ENCODE results near the gene AMZ2.

- no peak for TF ChIP-seq CTCF (IDR thresholded peaks at IDR 0.05)
- no peak for TF ChIP-seq POLR2A (IDR thresholded peaks at IDR 0.05)
These were observed 50.8 kb downstream of the AMZ2 start for GRCh38 chr17:68298601-68299000.

Data from testis (tissue), 2 donors.